Chondrocyte (in vitro differentiated cells): ENCODE results near the gene SLC39A11. TPM values are rescaled to one million over a fixed set of nuclear protein-coding genes. Genes with fewer than 3 reads are reported as not detected.

Source experiments
- DNase-seq: peaks from one replicate; pipeline ENCODE4 v3.0.0; 2021; ENCODE audit warnings: mixed read lengths, low spot score
- H3K27ac Mint-ChIP-seq: one replicate; pipeline ENCODE4 v1.8.0; 2021; ENCODE audit warnings: mild to moderate bottlenecking, moderate library complexity, mixed read lengths; ENCODE audit not compliant: unreplicated experiment
- H3K27me3 Mint-ChIP-seq: 2 replicates; pipeline ENCODE4 v1.8.0; 2021; ENCODE audit warnings: low read depth, mixed read lengths
- H3K36me3 Mint-ChIP-seq: 2 replicates; pipeline ENCODE4 v1.8.0; 2021; ENCODE audit warnings: low read depth, mixed read lengths
- H3K4me1 Mint-ChIP-seq: 2 replicates; pipeline ENCODE4 v1.8.0; 2021; ENCODE audit warnings: low read depth, mild to moderate bottlenecking, mixed read lengths
- H3K4me3 Mint-ChIP-seq: one replicate; pipeline ENCODE4 v1.8.0; 2021; ENCODE audit warnings: mild to moderate bottlenecking, moderate library complexity, mixed read lengths; ENCODE audit not compliant: unreplicated experiment
- H3K9me3 Mint-ChIP-seq: 2 replicates; pipeline ENCODE4 v1.8.0; 2021; ENCODE audit warnings: low read depth, mixed read lengths
- total RNA-seq: library from RNA; stranded (reverse); gene quantifications from 3 replicates; pipeline ENCODE4 v1.2.1, GENCODE V29; 2021
- TF ChIP-seq, protein P1 (sequence below): fragments of 200-600 bp; sonication (generic); IDR thresholded peaks from 2 replicates; pipeline ENCODE4 v1.5.0; 2021; ENCODE audit warnings: antibody characterized with exemption, mild to moderate bottlenecking, moderate library complexity

The SLC39A11 gene
- total RNA-seq, 1 donor from 2014 or later: 25.3 TPM

DNA sequence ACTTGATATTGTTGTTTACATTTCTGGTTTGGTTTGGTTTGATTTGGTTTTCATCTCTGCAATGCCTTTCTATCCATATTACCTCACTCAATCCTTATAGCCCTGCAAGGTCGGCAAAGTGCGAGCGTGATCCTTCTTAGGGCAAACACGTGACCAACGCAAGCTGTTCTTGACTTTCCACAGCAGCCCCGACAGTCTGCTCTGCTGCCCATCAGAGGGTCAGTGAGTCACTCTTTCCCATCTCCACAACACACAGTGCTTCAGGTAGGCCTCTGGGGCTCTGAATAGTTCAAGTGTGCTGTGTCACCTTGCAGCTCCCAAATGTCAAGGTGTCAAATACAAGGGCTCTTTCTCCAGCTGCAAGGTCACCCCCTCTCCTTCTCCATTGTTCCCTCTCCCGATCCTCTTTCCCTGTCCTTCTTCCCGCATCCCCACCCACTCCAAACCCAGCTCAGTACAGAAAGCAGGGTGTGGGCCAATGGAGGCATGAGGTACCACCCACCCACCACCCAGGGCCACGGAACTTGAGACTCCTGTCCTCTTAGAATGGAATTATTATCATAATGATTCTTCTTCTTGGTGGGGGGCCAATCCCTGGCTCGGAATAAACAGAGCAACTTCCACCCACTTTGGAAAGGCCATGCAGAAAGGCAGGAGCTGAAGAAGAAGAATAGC is 139.7 kb downstream of the SLC39A11 start:
- H3K9me3 Mint-ChIP-seq: no peaks in the 10 kb centered on the region
- H3K36me3 Mint-ChIP-seq: no peaks in the 10 kb centered on the region
- no peak overlapping the region for H3K27ac Mint-ChIP-seq
- peaks cover 14% of the 10 kb centered on the region for H3K4me1 Mint-ChIP-seq
- no peak overlapping the region for H3K4me3 Mint-ChIP-seq
- no peaks in the 10 kb centered on the region for H3K27me3 Mint-ChIP-seq
- TF ChIP-seq, protein P1, sequence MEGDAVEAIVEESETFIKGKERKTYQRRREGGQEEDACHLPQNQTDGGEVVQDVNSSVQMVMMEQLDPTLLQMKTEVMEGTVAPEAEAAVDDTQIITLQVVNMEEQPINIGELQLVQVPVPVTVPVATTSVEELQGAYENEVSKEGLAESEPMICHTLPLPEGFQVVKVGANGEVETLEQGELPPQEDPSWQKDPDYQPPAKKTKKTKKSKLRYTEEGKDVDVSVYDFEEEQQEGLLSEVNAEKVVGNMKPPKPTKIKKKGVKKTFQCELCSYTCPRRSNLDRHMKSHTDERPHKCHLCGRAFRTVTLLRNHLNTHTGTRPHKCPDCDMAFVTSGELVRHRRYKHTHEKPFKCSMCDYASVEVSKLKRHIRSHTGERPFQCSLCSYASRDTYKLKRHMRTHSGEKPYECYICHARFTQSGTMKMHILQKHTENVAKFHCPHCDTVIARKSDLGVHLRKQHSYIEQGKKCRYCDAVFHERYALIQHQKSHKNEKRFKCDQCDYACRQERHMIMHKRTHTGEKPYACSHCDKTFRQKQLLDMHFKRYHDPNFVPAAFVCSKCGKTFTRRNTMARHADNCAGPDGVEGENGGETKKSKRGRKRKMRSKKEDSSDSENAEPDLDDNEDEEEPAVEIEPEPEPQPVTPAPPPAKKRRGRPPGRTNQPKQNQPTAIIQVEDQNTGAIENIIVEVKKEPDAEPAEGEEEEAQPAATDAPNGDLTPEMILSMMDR: no peak
- no peak for DNase-seq

DNA sequence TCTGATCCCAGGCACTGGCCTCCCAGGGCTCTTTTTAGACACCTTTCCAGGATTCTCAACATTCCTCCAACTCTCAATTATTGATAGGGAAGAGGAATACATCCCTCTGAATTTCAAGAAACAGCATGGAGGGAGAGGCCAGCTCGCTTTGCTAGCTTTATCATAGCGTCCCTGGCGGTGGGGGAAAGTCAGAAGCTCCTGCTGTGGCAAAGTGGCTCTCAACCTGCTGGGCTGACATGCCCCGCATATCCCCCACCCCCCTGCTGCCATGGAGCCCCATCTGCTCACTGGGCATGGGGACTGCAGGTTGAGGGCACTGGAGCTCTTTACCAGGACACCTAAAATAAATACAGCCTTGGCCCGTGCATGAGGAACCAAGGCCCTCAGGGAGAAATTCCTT is 140.3 kb downstream of the SLC39A11 start:
- H3K9me3 Mint-ChIP-seq: no peaks in the 10 kb centered on the region
- TF ChIP-seq, protein P1: no peak
- H3K36me3 Mint-ChIP-seq: no peaks in the 10 kb centered on the region
- peaks cover 14% of the 10 kb centered on the region for H3K4me1 Mint-ChIP-seq
- H3K27ac Mint-ChIP-seq: no peak overlapping the region
- no peaks in the 10 kb centered on the region for H3K27me3 Mint-ChIP-seq
- H3K4me3 Mint-ChIP-seq: no peak overlapping the region
- no peak for DNase-seq

DNA sequence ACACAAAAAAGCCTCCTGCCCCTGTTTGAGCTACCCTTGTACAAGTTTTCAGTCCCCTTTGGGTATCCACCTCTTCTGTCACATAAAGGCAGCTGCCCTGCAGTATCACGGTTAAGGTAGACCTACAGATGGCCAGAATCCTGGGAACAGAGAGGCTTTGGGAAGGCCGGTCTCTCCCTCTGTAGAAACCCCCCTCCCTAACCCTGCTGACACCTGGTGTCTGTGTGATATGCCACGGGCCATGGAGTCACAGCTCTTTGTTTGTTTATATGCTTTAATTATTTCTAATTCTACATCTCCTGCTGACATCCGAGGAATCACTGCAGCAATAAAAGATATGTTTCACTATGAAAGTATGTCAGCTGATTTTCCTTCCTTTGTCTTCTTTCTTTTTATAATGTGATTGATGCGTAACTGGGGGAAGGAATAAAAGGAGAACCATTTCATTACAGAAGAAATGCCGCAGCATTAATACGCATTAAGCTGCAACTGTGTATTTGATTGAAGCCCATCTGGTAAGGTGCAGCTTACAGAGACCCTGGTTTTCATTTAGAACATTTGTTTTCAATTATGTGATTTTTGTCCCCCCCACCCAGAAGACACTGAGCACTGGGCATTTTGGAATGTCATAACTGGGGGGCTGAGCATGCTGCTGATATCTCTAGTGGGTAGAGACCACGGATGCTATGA is 142.1 kb downstream of the SLC39A11 start:
- no peak overlapping the region for H3K4me3 Mint-ChIP-seq
- H3K27ac Mint-ChIP-seq: no peak overlapping the region
- TF ChIP-seq, protein P1: no peak
- H3K36me3 Mint-ChIP-seq: no peaks in the 10 kb centered on the region
- no peaks in the 10 kb centered on the region for H3K27me3 Mint-ChIP-seq
- H3K9me3 Mint-ChIP-seq: no peaks in the 10 kb centered on the region
- peaks cover 24% of the 10 kb centered on the region for H3K4me1 Mint-ChIP-seq
- DNase-seq: no peak

DNA sequence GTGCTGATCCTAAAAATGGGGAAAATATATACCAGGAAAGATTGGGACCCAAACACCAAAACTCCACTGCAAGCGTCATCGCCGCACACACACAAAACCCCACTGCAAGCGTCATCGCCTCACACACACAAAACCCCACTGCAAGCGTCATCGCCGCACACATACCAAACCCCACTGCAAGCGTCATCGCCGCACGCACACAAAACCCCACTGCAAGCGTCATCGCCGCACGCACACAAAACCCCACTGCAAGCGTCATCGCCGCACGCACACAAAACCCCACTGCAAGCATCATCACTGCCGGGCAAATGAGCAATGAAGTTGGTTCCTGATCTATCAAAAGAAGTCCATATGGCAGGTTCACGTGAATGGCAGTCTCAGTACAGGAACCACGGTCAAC is 144.4 kb downstream of the SLC39A11 start:
- TF ChIP-seq, protein P1: no peak
- no peaks in the 10 kb centered on the region for H3K9me3 Mint-ChIP-seq
- no peaks in the 10 kb centered on the region for H3K27me3 Mint-ChIP-seq
- peaks cover 3% of the 10 kb centered on the region for H3K36me3 Mint-ChIP-seq
- no peak overlapping the region for H3K27ac Mint-ChIP-seq
- no peak for DNase-seq
- no peak overlapping the region for H3K4me3 Mint-ChIP-seq
- H3K4me1 Mint-ChIP-seq: peaks cover 17% of the 10 kb centered on the region

DNA sequence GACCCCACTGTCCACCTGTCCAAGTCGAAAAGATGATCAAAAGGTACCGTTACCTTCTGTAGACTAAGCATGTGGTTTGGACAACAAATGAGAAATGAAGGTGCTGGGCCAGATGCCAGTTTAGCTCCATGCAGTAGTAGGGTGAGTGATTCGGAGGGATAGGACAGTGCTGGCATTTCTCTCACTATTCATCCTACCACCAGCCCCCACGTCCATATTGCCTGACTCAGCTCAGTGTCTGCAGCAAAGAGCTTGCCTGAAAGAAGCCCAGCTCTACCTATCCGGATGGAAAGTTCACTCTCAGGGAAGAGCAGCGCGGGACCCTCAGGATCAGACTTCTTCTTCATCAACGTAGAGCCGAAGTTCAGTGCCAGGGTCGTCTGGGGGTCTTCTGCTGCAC is 145.0 kb downstream of the SLC39A11 start:
- H3K4me1 Mint-ChIP-seq: peaks cover 11% of the 10 kb centered on the region
- H3K4me3 Mint-ChIP-seq: no peak overlapping the region
- H3K27ac Mint-ChIP-seq: no peak overlapping the region
- no peaks in the 10 kb centered on the region for H3K9me3 Mint-ChIP-seq
- TF ChIP-seq, protein P1: no peak
- H3K27me3 Mint-ChIP-seq: no peaks in the 10 kb centered on the region
- DNase-seq: no peak
- H3K36me3 Mint-ChIP-seq: peaks cover 3% of the 10 kb centered on the region
